ENCODE measurements around the gene BDNF. TPM values are rescaled to one million over a fixed set of nuclear protein-coding genes. Genes with fewer than 3 reads are reported as not detected.

Gene BDNF
- total and polyA plus RNA-seq, 4 donors: 0.03 to 0.28 (median 0.07) TPM

- H3K4me1 ChIP-seq (ENCODE audit: control insufficient read depth in 4 of 4, insufficient read depth in 4 of 4, low read length in 3 of 4): no peaks in the 10 kb centered on the region
- no peak overlapping the region for H3K4me3 ChIP-seq (ENCODE audit: low read depth in 1 of 3, low read length in 3 of 3)
- H3K27ac ChIP-seq (ENCODE audit: low read depth in 1 of 2, low read length in 2 of 2): no peak overlapping the region
- H3K36me3 ChIP-seq (ENCODE audit: control insufficient read depth in 4 of 4, insufficient read depth in 3 of 4, low read depth in 1 of 4, low read length in 3 of 4): no peaks in the 10 kb centered on the region
- peaks cover 0 to 4% (median 1%) of the 10 kb centered on the region in 4 donors for H3K27me3 ChIP-seq (ENCODE audit: control insufficient read depth in 4 of 4, insufficient read depth in 4 of 4, low read length in 3 of 4)
- no peak for DNase-seq (ENCODE audit: low spot score)
- TF ChIP-seq RAD21 (IDR thresholded peaks at IDR 0.05): no peak
- TF ChIP-seq RXRA (IDR thresholded peaks at IDR 0.05): no peak
- no peak for TF ChIP-seq HNF4G (IDR thresholded peaks at IDR 0.05)
- TF ChIP-seq ZBTB33 (IDR thresholded peaks at IDR 0.05): no peak
- TF ChIP-seq TAF1 (conservative IDR thresholded peaks at IDR 0.05): no peak
- no peak for TF ChIP-seq MAX (IDR thresholded peaks at IDR 0.05)
- no peak for TF ChIP-seq NR2F2 (IDR thresholded peaks at IDR 0.05)
- TF ChIP-seq GABPA (IDR thresholded peaks at IDR 0.05 in 1 of 2, conservative IDR thresholded peaks at IDR 0.05 in 1 of 2): no peak
- no peak for TF ChIP-seq EGR1 (IDR thresholded peaks at IDR 0.05; ENCODE audit: low read depth in 2 of 2)
- TF ChIP-seq CTCF (IDR thresholded peaks at IDR 0.05; ENCODE audit: low read depth, low read length, missing input control): no peak
- no peak for TF ChIP-seq YY1 (IDR thresholded peaks at IDR 0.05)
- no peak for TF ChIP-seq JUND (IDR thresholded peaks at IDR 0.05)
- no peak for TF ChIP-seq ATF3 (IDR thresholded peaks at IDR 0.05)
- H3K9me3 ChIP-seq (ENCODE audit: control insufficient read depth in 4 of 4, low read length in 3 of 4): no peaks in the 10 kb centered on the region
- WGBS: 92% methylated on average over 2 of the region's 2 CpGs
- no peak overlapping the region for H3K9ac ChIP-seq (ENCODE audit: low read depth in 1 of 2, low read length in 2 of 2)
Measured at GRCh38 chr11:27692781-27693180, 7.5 kb downstream of the BDNF start.

- no peaks in the 10 kb centered on the region for H3K4me1 ChIP-seq (ENCODE audit: control insufficient read depth in 4 of 4, insufficient read depth in 4 of 4, low read length in 3 of 4)
- no peak for TF ChIP-seq SP1 (IDR thresholded peaks at IDR 0.05)
- H3K4me3 ChIP-seq (ENCODE audit: low read depth in 1 of 3, low read length in 3 of 3): no peak overlapping the region
- no peak overlapping the region for H3K27ac ChIP-seq (ENCODE audit: low read depth in 1 of 2, low read length in 2 of 2)
- DNase-seq (ENCODE audit: low spot score): no peak
- 83% methylated on average over 4 of the region's 4 CpGs for WGBS
- H3K27me3 ChIP-seq (ENCODE audit: control insufficient read depth in 4 of 4, insufficient read depth in 4 of 4, low read length in 3 of 4): no peaks in the 10 kb centered on the region
- H3K9ac ChIP-seq (ENCODE audit: low read depth in 1 of 2, low read length in 2 of 2): no peak overlapping the region
- H3K36me3 ChIP-seq (ENCODE audit: control insufficient read depth in 4 of 4, insufficient read depth in 3 of 4, low read depth in 1 of 4, low read length in 3 of 4): no peaks in the 10 kb centered on the region
- H3K9me3 ChIP-seq (ENCODE audit: control insufficient read depth in 4 of 4, low read length in 3 of 4): no peaks in the 10 kb centered on the region
Measured at GRCh38 chr11:27688076-27688475, 12.2 kb downstream of the BDNF start.

- WGBS: 79% methylated on average over 1 of the region's 1 CpG
- Histone ChIP-seq H3K27ac (ENCODE audit: low read depth in 1 of 2, low read length in 2 of 2) (no peak overlapping the region), H3K27me3 (ENCODE audit: control insufficient read depth in 4 of 4, insufficient read depth in 4 of 4, low read length in 3 of 4) (no peaks in the 10 kb centered on the region), H3K9ac (ENCODE audit: low read depth in 1 of 2, low read length in 2 of 2) (no peak overlapping the region), H3K4me3 (ENCODE audit: low read depth in 1 of 3, low read length in 3 of 3) (no peak overlapping the region), H3K9me3 (ENCODE audit: control insufficient read depth in 4 of 4, low read length in 3 of 4) (no peaks in the 10 kb centered on the region), H3K4me1 (ENCODE audit: control insufficient read depth in 4 of 4, insufficient read depth in 4 of 4, low read length in 3 of 4) (no peaks in the 10 kb centered on the region), H3K36me3 (ENCODE audit: control insufficient read depth in 4 of 4, insufficient read depth in 3 of 4, low read depth in 1 of 4, low read length in 3 of 4) (no peaks in the 10 kb centered on the region)
- DNase-seq (ENCODE audit: low spot score): no peak
- no peak for TF ChIP-seq MAX (IDR thresholded peaks at IDR 0.05)
- TF ChIP-seq SP1 (IDR thresholded peaks at IDR 0.05): no peak
- no peak for TF ChIP-seq FOXA2 (IDR thresholded peaks at IDR 0.05)
- TF ChIP-seq GABPA (IDR thresholded peaks at IDR 0.05 in 1 of 2, conservative IDR thresholded peaks at IDR 0.05 in 1 of 2): no peak
- TF ChIP-seq TAF1 (conservative IDR thresholded peaks at IDR 0.05): no peak
- TF ChIP-seq EGR1 (IDR thresholded peaks at IDR 0.05; ENCODE audit: low read depth in 2 of 2): no peak
- no peak for TF ChIP-seq FOXA1 (IDR thresholded peaks at IDR 0.05)
- TF ChIP-seq RXRA (IDR thresholded peaks at IDR 0.05): no peak
- no peak for TF ChIP-seq ATF3 (IDR thresholded peaks at IDR 0.05)
- no peak for TF ChIP-seq JUND (IDR thresholded peaks at IDR 0.05)
- TF ChIP-seq NR2F2 (IDR thresholded peaks at IDR 0.05): no peak
- no peak for TF ChIP-seq ZBTB33 (IDR thresholded peaks at IDR 0.05)
- no peak for TF ChIP-seq HNF4A (conservative IDR thresholded peaks at IDR 0.05)
Measured at GRCh38 chr11:27681664-27682063, 18.6 kb downstream of the BDNF start.

Data from liver (tissue), 9 donors.